ENCODE results near the gene CKB.

CKB gene

GRCh38 chr14:103555559-103556337 is 33.1 kb upstream of the CKB start:
- TF ChIP-seq ZNF274 (IDR thresholded peaks at IDR 0.05; ENCODE audit: low read depth, low read length), result no peak
- H3K4me3 ChIP-seq (ENCODE audit: low read length), result no peak overlapping the region

GRCh38 chr14:103552846-103553210 is 30.2 kb upstream of the CKB start:
- no peak for TF ChIP-seq ZNF274 (IDR thresholded peaks at IDR 0.05; ENCODE audit: low read depth, low read length)
- no peak overlapping the region for H3K4me3 ChIP-seq (ENCODE audit: low read length)

GRCh38 chr14:103552011-103552845 is 29.6 kb upstream of the CKB start:
- TF ChIP-seq ZNF274 (IDR thresholded peaks at IDR 0.05; ENCODE audit: low read depth, low read length), result no peak
- no peak overlapping the region for H3K4me3 ChIP-seq (ENCODE audit: low read length)

GRCh38 chr14:103551338-103551762 is 28.7 kb upstream of the CKB start:
- no peak for TF ChIP-seq ZNF274 (IDR thresholded peaks at IDR 0.05; ENCODE audit: low read depth, low read length)
- no peak overlapping the region for H3K4me3 ChIP-seq (ENCODE audit: low read length)

- TF ChIP-seq ZNF274 (IDR thresholded peaks at IDR 0.05; ENCODE audit: low read depth, low read length), result no peak
- no peak overlapping the region for H3K4me3 ChIP-seq (ENCODE audit: low read length)
Observed at GRCh38 chr14:103550451-103551337, 28.1 kb upstream of the CKB start.

GRCh38 chr14:103549361-103550311 is 27.0 kb upstream of the CKB start:
- no peak overlapping the region for H3K4me3 ChIP-seq (ENCODE audit: low read length)
- TF ChIP-seq ZNF274 (IDR thresholded peaks at IDR 0.05; ENCODE audit: low read depth, low read length), result no peak

- no peak overlapping the region for H3K4me3 ChIP-seq (ENCODE audit: low read length)
- no peak for TF ChIP-seq ZNF274 (IDR thresholded peaks at IDR 0.05; ENCODE audit: low read depth, low read length)
Observed at GRCh38 chr14:103548463-103549351, 26.1 kb upstream of the CKB start.

- no peak overlapping the region for H3K4me3 ChIP-seq (ENCODE audit: low read length)
- no peak for TF ChIP-seq ZNF274 (IDR thresholded peaks at IDR 0.05; ENCODE audit: low read depth, low read length)
Observed at GRCh38 chr14:103547941-103548462, 25.4 kb upstream of the CKB start.

GRCh38 chr14:103547455-103547940 is 24.9 kb upstream of the CKB start:
- no peak for TF ChIP-seq ZNF274 (IDR thresholded peaks at IDR 0.05; ENCODE audit: low read depth, low read length)
- no peak overlapping the region for H3K4me3 ChIP-seq (ENCODE audit: low read length)

- H3K4me3 ChIP-seq (ENCODE audit: low read length), result no peak overlapping the region
- TF ChIP-seq ZNF274 (IDR thresholded peaks at IDR 0.05; ENCODE audit: low read depth, low read length), result no peak
Observed at GRCh38 chr14:103546652-103547454, 24.2 kb upstream of the CKB start.
